Activated CD4-positive, alpha-beta T cell treated with anti-CD3 and anti-CD28 coated beads for 36 hours (primary cell): ENCODE measurements around the gene SOD3. TPM values are rescaled to one million over a fixed set of nuclear protein-coding genes. Genes with fewer than 3 reads are reported as not detected.

Source experiments
- ATAC-seq: fragments of 200-7000 bp; cut with Tn5 transposase; one replicate; pipeline ENCODE4 v1.10.0; 2021; ENCODE audit warnings: mild to moderate bottlenecking, moderate library complexity
- CTCF ChIA-PET: fragments of 350-600 bp; sonication (Branson Sonifier 250); formaldehyde crosslinking; loops from one replicate; lab custom pipeline; 2021; ENCODE audit warnings: antibody characterized with exemption; lab: Charles Lee
- POLR2A ChIA-PET: fragments of 350-600 bp; sonication (Branson Sonifier 250); formaldehyde crosslinking; loops from one replicate; lab custom pipeline; 2021; ENCODE audit warnings: antibody characterized with exemption, inconsistent platforms; lab: Charles Lee
- DNase-seq: peaks from one replicate; pipeline ENCODE4 v3.0.0-alpha.2; 2020
- H3K27ac Mint-ChIP-seq: one replicate; pipeline ENCODE4 v1.8.0; 2021; ENCODE audit warnings: mixed read lengths
- H3K27me3 Mint-ChIP-seq: one replicate; pipeline ENCODE4 v1.8.0; 2021; ENCODE audit warnings: mixed read lengths
- H3K36me3 Mint-ChIP-seq: one replicate; pipeline ENCODE4 v1.8.0; 2021; ENCODE audit warnings: low read depth, mixed read lengths
- H3K4me1 Mint-ChIP-seq: one replicate; pipeline ENCODE4 v1.8.0; 2021; ENCODE audit warnings: mixed read lengths
- H3K4me3 Mint-ChIP-seq: one replicate; pipeline ENCODE4 v1.8.0; 2021; ENCODE audit warnings: mild to moderate bottlenecking, moderate library complexity, mixed read lengths
- H3K9me3 Mint-ChIP-seq: one replicate; pipeline ENCODE4 v1.8.0; 2021; ENCODE audit warnings: low read depth, mixed read lengths
- intact Hi-C, 2 experiments: fragments of 100-400 bp; cut with DNase I in 1 of 2; cut with micrococcal nuclease in 1 of 2; formaldehyde crosslinking; loops; one replicate each; pipeline versions ENCODE4 v1.14.2 to v1.15.1; 2022 to 2024; cut with DNase I, micrococcal nuclease
- total RNA-seq, 2 experiments: library from RNA; stranded (reverse); gene quantifications; one replicate each; pipeline ENCODE4 v1.2.3, GENCODE V29; 2021

The SOD3 gene
- total RNA-seq, 2 experiments from 2014 or later: not detected

- H3K4me3 Mint-ChIP-seq: no peak overlapping the region
- H3K4me1 Mint-ChIP-seq: no peaks in the 10 kb centered on the region
- peaks cover 26% of the 10 kb centered on the region for H3K27me3 Mint-ChIP-seq
- POLR2A ChIA-PET: no interaction called here
- intact Hi-C loops: no loop called here
- no peak for DNase-seq
- H3K9me3 Mint-ChIP-seq: no peaks in the 10 kb centered on the region
- H3K27ac Mint-ChIP-seq: no peak overlapping the region
- ATAC-seq: no peak
- no peaks in the 10 kb centered on the region for H3K36me3 Mint-ChIP-seq
- CTCF ChIA-PET: no interaction called here
Measured at GRCh38 chr4:24795666-24796381, 451 bp downstream of the SOD3 start.

GRCh38 chr4:24796620-24797019, 1.2 kb downstream of the SOD3 start:
- no peak for DNase-seq
- Mint-ChIP-seq H3K9me3 (no peaks in the 10 kb centered on the region), H3K4me3 (no peak overlapping the region), H3K27ac (no peak overlapping the region), H3K27me3 (peaks cover 31% of the 10 kb centered on the region), H3K36me3 (no peaks in the 10 kb centered on the region), H3K4me1 (no peaks in the 10 kb centered on the region)
- CTCF ChIA-PET: no interaction called here
- intact Hi-C loops: no loop called here
- ATAC-seq: no peak
- POLR2A ChIA-PET: no interaction called here

GRCh38 chr4:24798036-24798610, 2.8 kb downstream of the SOD3 start:
- peaks cover 39% of the 10 kb centered on the region for H3K27me3 Mint-ChIP-seq
- ATAC-seq (no peak), DNase-seq (no peak)
- H3K4me1 Mint-ChIP-seq: no peaks in the 10 kb centered on the region
- ChIA-PET POLR2A (no interaction called here), CTCF (no interaction called here)
- no peak overlapping the region for H3K27ac Mint-ChIP-seq
- intact Hi-C loops: no loop called here
- H3K36me3 Mint-ChIP-seq: no peaks in the 10 kb centered on the region
- no peaks in the 10 kb centered on the region for H3K9me3 Mint-ChIP-seq
- no peak overlapping the region for H3K4me3 Mint-ChIP-seq

- peaks cover 39% of the 10 kb centered on the region for H3K27me3 Mint-ChIP-seq
- ATAC-seq (no peak), DNase-seq (no peak)
- no peak overlapping the region for H3K4me3 Mint-ChIP-seq
- no peaks in the 10 kb centered on the region for H3K9me3 Mint-ChIP-seq
- CTCF ChIA-PET: no interaction called here
- H3K36me3 Mint-ChIP-seq: no peaks in the 10 kb centered on the region
- POLR2A ChIA-PET: no interaction called here
- H3K4me1 Mint-ChIP-seq: no peaks in the 10 kb centered on the region
- H3K27ac Mint-ChIP-seq: no peak overlapping the region
- intact Hi-C loops: no loop called here
Measured at GRCh38 chr4:24799196-24799543, 3.8 kb downstream of the SOD3 start.

GRCh38 chr4:24799544-24800324, 4.4 kb downstream of the SOD3 start:
- H3K4me3 Mint-ChIP-seq: no peak overlapping the region
- POLR2A ChIA-PET: no interaction called here
- no peak for DNase-seq

GRCh38 chr4:24800325-24800895, 5.0 kb downstream of the SOD3 start:
- ATAC-seq (no peak), DNase-seq (no peak)
- Mint-ChIP-seq H3K9me3 (no peaks in the 10 kb centered on the region), H3K27ac (no peak overlapping the region), H3K27me3 (peaks cover 37% of the 10 kb centered on the region), H3K4me3 (no peak overlapping the region), H3K4me1 (no peaks in the 10 kb centered on the region), H3K36me3 (no peaks in the 10 kb centered on the region)
- intact Hi-C loops: no loop called here
- ChIA-PET CTCF (no interaction called here), POLR2A (no interaction called here)

More at GRCh38 chr4:24799544-24800324, 4.4 kb downstream of the SOD3 start:
- no peak for ATAC-seq
- intact Hi-C loops: no loop called here
- H3K27ac Mint-ChIP-seq: no peak overlapping the region
- no peaks in the 10 kb centered on the region for H3K4me1 Mint-ChIP-seq
- peaks cover 39% of the 10 kb centered on the region for H3K27me3 Mint-ChIP-seq
- H3K9me3 Mint-ChIP-seq: no peaks in the 10 kb centered on the region
- no peaks in the 10 kb centered on the region for H3K36me3 Mint-ChIP-seq
- CTCF ChIA-PET: no interaction called here

- intact Hi-C loops: no loop called here
- no peaks in the 10 kb centered on the region for H3K36me3 Mint-ChIP-seq
- CTCF ChIA-PET: interaction anchor here (0.5 kb wide), 1 partner anchor 105 kb away, joined by 3 read pairs; no protein-coding TSS in a partner anchor
Measured at GRCh38 chr4:24801136-24801855, 5.9 kb downstream of the SOD3 start.

GRCh38 chr4:24802648-24803047, 7.3 kb downstream of the SOD3 start:
- ATAC-seq (no peak), DNase-seq (no peak)
- Mint-ChIP-seq H3K27me3 (peaks cover 36% of the 10 kb centered on the region), H3K9me3 (no peaks in the 10 kb centered on the region), H3K4me3 (no peak overlapping the region), H3K4me1 (no peaks in the 10 kb centered on the region), H3K27ac (no peak overlapping the region), H3K36me3 (no peaks in the 10 kb centered on the region)
- POLR2A ChIA-PET: no interaction called here
- intact Hi-C loops: no loop called here
- CTCF ChIA-PET: no interaction called here

More at GRCh38 chr4:24801136-24801855, 5.9 kb downstream of the SOD3 start:
- Mint-ChIP-seq H3K27ac (no peak overlapping the region), H3K4me3 (no peak overlapping the region), H3K27me3 (peaks cover 34% of the 10 kb centered on the region), H3K9me3 (no peaks in the 10 kb centered on the region), H3K4me1 (no peaks in the 10 kb centered on the region)
- POLR2A ChIA-PET: no interaction called here
- ATAC-seq: no peak
- no peak for DNase-seq

- Mint-ChIP-seq H3K36me3 (no peaks in the 10 kb centered on the region), H3K27me3 (peaks cover 23% of the 10 kb centered on the region), H3K27ac (no peak overlapping the region), H3K4me3 (no peak overlapping the region), H3K9me3 (no peaks in the 10 kb centered on the region), H3K4me1 (no peaks in the 10 kb centered on the region)
- DNase-seq (no peak), ATAC-seq (no peak)
- intact Hi-C loops: no loop called here
- ChIA-PET CTCF (no interaction called here), POLR2A (no interaction called here)
Measured at GRCh38 chr4:24805067-24805466, 9.7 kb downstream of the SOD3 start.

- ChIA-PET CTCF (no interaction called here), POLR2A (no interaction called here)
- intact Hi-C loops: no loop called here
- no peak overlapping the region for H3K4me3 Mint-ChIP-seq
- ATAC-seq: no peak
- no peak for DNase-seq
- H3K4me1 Mint-ChIP-seq: no peaks in the 10 kb centered on the region
- H3K36me3 Mint-ChIP-seq: no peaks in the 10 kb centered on the region
- H3K9me3 Mint-ChIP-seq: no peaks in the 10 kb centered on the region
- no peak overlapping the region for H3K27ac Mint-ChIP-seq
- H3K27me3 Mint-ChIP-seq: peaks cover 20% of the 10 kb centered on the region
Measured at GRCh38 chr4:24805566-24805965, 10.2 kb downstream of the SOD3 start.

- no peaks in the 10 kb centered on the region for H3K4me1 Mint-ChIP-seq
- POLR2A ChIA-PET: no interaction called here
- no peaks in the 10 kb centered on the region for H3K36me3 Mint-ChIP-seq
- no peak overlapping the region for H3K4me3 Mint-ChIP-seq
- DNase-seq (no peak), ATAC-seq (no peak)
- no peak overlapping the region for H3K27ac Mint-ChIP-seq
- CTCF ChIA-PET: no interaction called here
- peaks cover 13% of the 10 kb centered on the region for H3K27me3 Mint-ChIP-seq
- intact Hi-C loops: no loop called here
- no peaks in the 10 kb centered on the region for H3K9me3 Mint-ChIP-seq
Measured at GRCh38 chr4:24806206-24806990, 11.0 kb downstream of the SOD3 start.
